Pancreas (tissue), 10 donors: ENCODE results near the gene SH2D5. TPM values are rescaled to one million over a fixed set of nuclear protein-coding genes. Genes with fewer than 3 reads are reported as not detected.

Source experiments
- ATAC-seq, 4 donors: fragments of 200-7000 bp; cut with Tn5 transposase; one replicate each; pipeline versions ENCODE4 v1.8.0 to v1.9.1; 2020; ENCODE audit warnings: mild to moderate bottlenecking in 4 of 4, moderate library complexity in 4 of 4
- DNase-seq, 6 donors: peaks; one replicate each; pipeline ENCODE4 v3.0.0-alpha.2; 2020
- FAIRE-seq: peaks from 2 replicates; lab custom pipeline; 2012; peaks lifted over from hg19 to GRCh38; lab: Jason Lieb, UNC
- H3K27ac ChIP-seq, 4 donors: fragments of 200-600 bp; sonication (generic); 1 replicate in 3 of 4; 2 replicates in 1 of 4; pipeline versions ENCODE4 v1.5.0 to v1.8.0; 2020
- H3K27me3 ChIP-seq, 4 donors: fragments of 200-600 bp; one replicate each; pipeline ENCODE4 v1.8.0; 2021
- H3K36me3 ChIP-seq, 3 donors: fragments of 200-600 bp; sonication (generic) in 1 of 3; one replicate each; pipeline versions ENCODE4 v1.5.0 to v1.8.0; 2020 to 2021
- H3K4me1 ChIP-seq, 3 donors: fragments of 200-600 bp; one replicate each; pipeline ENCODE4 v1.8.0; 2021
- H3K4me3 ChIP-seq, 4 donors: fragments of 200-600 bp; sonication (generic) in 2 of 4; one replicate each; pipeline versions ENCODE4 v1.5.0 to v1.8.0; 2020 to 2021
- H3K9me3 ChIP-seq, 4 donors: fragments of 200-600 bp; one replicate each; pipeline ENCODE4 v1.8.0; 2021
- CTCF ChIP-seq, 4 donors: fragments of 200-600 bp; sonication (generic) in 3 of 4; IDR thresholded peaks; one replicate each; pipeline versions ENCODE4 v1.5.0 to v1.8.0; 2021; ENCODE audit warnings: antibody characterized with exemption in 4 of 4
- WGBS, 2 donors: extraction: QIAGEN DNeasy Blood & Tissue Kit; methylation state at CpG; one replicate each; pipeline ENCODE4 v1.1.7; 2013; 5-methylcytosine and 5-hydroxymethylcytosine counted together
- intact Hi-C, 3 donors: fragments of 100-400 bp; cut with DNase I; formaldehyde crosslinking; loops; one replicate each; pipeline versions ENCODE4 v1.11.1 to v1.14.2; 2022
- polyA plus RNA-seq, 2 donors: library from polyadenylated mRNA; stranded (reverse); fragments of 200-250 nt; gene quantifications; one replicate each; pipeline ENCODE4 v1.2.3, GENCODE V29; 2013
- total RNA-seq, 6 donors: library from RNA; stranded (reverse); fragmentation: NEBNext Ultra II Directional in 4 of 6; extraction: Animal tissue kit (Norgen Biotek cat#: 25700) in 4 of 6; gene quantifications; one replicate each; pipeline versions ENCODE4 v1.2.1 to v1.2.4, GENCODE V29; 2021 to 2023
- donor health status: healthy with polysubstance abuse.
- donor health status: DM: no; HTN: no; CAD: no; lungs with moderate emphysema.
- donor health status: DM: no; HTN: no; CAD: no.
- donor health status: control.
- donor health status: control.
- donor health status: Bipolar disorder and iron deficiency.
- donor health status: DM: yes; HTN: yes; CAD: no.
- donor health status: DM: no; HTN: no; CAD: no.
- donor health status: DM: no; HTN: no; CAD: no.
- donor health status: DM: yes; HTN: yes; CAD: no.

Gene SH2D5
- total and polyA plus RNA-seq, 8 donors = 0.05 to 0.27 (median 0.09) TPM; not detected in 5

GRCh38 chr1:20700636-20701215 is 31.8 kb downstream of the SH2D5 start:
- no peak for ATAC-seq
- no peak overlapping the region for H3K4me3 ChIP-seq
- no peaks in the 10 kb centered on the region for H3K9me3 ChIP-seq
- no peak for TF ChIP-seq CTCF (IDR thresholded peaks at IDR 0.05)
- intact Hi-C loops = no loop called here
- no peak for DNase-seq
- 83 to 90% methylated on average over 16 to 17 of the region's 17 CpGs for WGBS, 2 donors
- H3K27me3 ChIP-seq = no peaks in the 10 kb centered on the region
- peaks cover 0 to 3% (median 0%) of the 10 kb centered on the region in 3 donors for H3K4me1 ChIP-seq
- no peaks in the 10 kb centered on the region for H3K36me3 ChIP-seq
- no peak overlapping the region for H3K27ac ChIP-seq
- FAIRE-seq = no peak

GRCh38 chr1:20699558-20699957 is 32.9 kb downstream of the SH2D5 start:
- Histone ChIP-seq H3K36me3 (no peaks in the 10 kb centered on the region), H3K27ac (no peak overlapping the region), H3K27me3 (no peaks in the 10 kb centered on the region), H3K9me3 (no peaks in the 10 kb centered on the region), H3K4me1 (peaks cover 0 to 3% (median 0%) of the 10 kb centered on the region in 3 donors), H3K4me3 (no peak overlapping the region)
- no peak for DNase-seq
- TF ChIP-seq CTCF (IDR thresholded peaks at IDR 0.05) = no peak
- WGBS, 2 donors = 83 to 91% methylated on average over 9 of the region's 9 CpGs
- intact Hi-C loops = loop anchor here in 2 of 3 donors (5.0 to 10.0 kb wide), 2 partner anchors 495 to 498 kb away; no protein-coding TSS in a partner anchor
- no peak for ATAC-seq
- no peak for FAIRE-seq

- no peaks in the 10 kb centered on the region for H3K36me3 ChIP-seq
- no peak overlapping the region for H3K4me3 ChIP-seq
- WGBS, 2 donors = 81 to 85% methylated on average over 18 of the region's 18 CpGs
- no peak for ATAC-seq
- FAIRE-seq = no peak
- H3K9me3 ChIP-seq = no peaks in the 10 kb centered on the region
- no peak for DNase-seq
- no peak overlapping the region for H3K27ac ChIP-seq
- no peak for TF ChIP-seq CTCF (IDR thresholded peaks at IDR 0.05)
- H3K27me3 ChIP-seq = no peaks in the 10 kb centered on the region
- H3K4me1 ChIP-seq = peaks cover 0 to 3% (median 0%) of the 10 kb centered on the region in 3 donors
- intact Hi-C loops = loop anchor here in 2 of 3 donors (5.0 to 10.0 kb wide), 2 partner anchors 496 to 499 kb away; no protein-coding TSS in a partner anchor
These were observed 34.1 kb downstream of the SH2D5 start for GRCh38 chr1:20698195-20698910.

DNA sequence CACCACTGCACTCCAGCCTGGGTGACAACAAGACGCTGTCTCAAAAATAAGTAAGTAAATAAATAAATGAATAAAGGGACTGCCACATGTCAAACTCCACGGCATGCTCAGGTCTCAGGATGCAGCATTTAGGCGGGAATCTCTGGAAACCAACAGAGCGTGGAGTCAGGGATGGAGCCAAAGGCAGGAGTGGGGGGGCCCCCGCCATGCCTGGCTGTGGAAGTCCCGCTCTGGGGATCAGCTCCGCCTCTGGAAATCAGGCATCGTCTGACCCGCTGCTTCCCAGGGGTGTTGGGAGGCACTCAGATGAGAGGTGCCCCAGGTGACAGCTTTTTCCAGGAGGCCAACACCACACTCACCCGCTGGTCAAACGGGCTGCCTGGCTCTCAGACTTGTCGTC is 34.9 kb downstream of the SH2D5 start:
- intact Hi-C loops = loop anchor here in 2 of 3 donors (5.0 to 10.0 kb wide), 2 partner anchors 497 to 500 kb away; no protein-coding TSS in a partner anchor

More for the DNA sequence above, 34.9 kb downstream of the SH2D5 start:
- TF ChIP-seq CTCF (IDR thresholded peaks at IDR 0.05) = no peak
- Histone ChIP-seq H3K27me3 (no peaks in the 10 kb centered on the region), H3K4me3 (no peak overlapping the region), H3K4me1 (peaks cover 0 to 3% (median 0%) of the 10 kb centered on the region in 3 donors), H3K9me3 (no peaks in the 10 kb centered on the region), H3K36me3 (no peaks in the 10 kb centered on the region), H3K27ac (no peak overlapping the region)
- DNase-seq = no peak
- no peak for FAIRE-seq
- ATAC-seq = no peak
- 67 to 73% methylated on average over 12 of the region's 12 CpGs for WGBS, 2 donors
